ENCODE data around the gene STON1.

GRCh38 chr2:48605482-48606175 is 75.7 kb downstream of the STON1 start:
- TF ChIP-seq CTCF (IDR thresholded peaks at IDR 0.05; ENCODE audit: insufficient read depth, low read length, poor library complexity, severe bottlenecking) (no peak), EZH2phosphoT487 (conservative IDR thresholded peaks at IDR 0.05; ENCODE audit: low read length) (no peak)
